GM18861 (cell line): Measurements from ENCODE around the gene HABP4.

ENCODE experiments used
- ATAC-seq: cut with Tn5 transposase; IDR thresholded peaks from one replicate; pipeline ENCODE4 v1.9.1; 2021; ENCODE audit not compliant: unreplicated experiment

HABP4 gene

DNA sequence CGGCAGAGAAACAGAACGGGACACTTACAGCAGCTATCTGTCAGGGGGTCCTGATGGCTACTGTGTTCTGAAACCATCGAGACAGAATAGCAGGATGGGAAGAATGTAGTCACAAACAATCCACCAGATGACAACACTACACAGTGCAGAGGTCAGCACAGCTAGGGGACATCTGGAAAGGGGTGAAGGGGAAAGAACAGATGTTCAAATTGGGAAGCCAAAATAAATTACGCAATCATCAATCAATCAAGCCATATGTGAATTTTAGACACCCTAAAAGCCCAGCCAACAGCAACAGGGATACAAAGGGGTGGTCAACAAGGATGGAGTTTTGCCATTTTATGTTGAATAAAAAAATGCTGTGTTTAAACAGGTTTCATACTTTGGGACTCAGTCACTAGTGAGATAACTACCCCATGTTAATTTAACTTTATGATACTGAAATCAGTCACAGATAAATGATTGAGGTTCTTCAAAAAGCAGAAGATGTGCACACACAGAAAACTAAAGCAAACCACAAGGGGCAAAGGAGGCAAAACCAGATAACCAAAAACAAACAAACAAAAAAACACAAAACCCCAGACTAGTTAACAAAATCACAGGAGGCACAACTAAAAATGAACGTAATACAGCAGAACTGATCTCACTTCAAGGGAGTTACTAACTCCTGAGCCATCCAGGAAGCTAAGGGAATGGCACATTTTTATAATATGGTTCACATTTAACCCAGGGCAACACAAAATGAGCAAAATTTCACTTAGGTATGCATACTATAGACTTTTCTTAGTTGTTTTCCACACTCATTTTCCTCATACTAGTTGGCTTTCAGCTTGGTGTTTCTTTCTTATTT, 65.9 kb downstream of the HABP4 start:
- no peak for ATAC-seq

DNA sequence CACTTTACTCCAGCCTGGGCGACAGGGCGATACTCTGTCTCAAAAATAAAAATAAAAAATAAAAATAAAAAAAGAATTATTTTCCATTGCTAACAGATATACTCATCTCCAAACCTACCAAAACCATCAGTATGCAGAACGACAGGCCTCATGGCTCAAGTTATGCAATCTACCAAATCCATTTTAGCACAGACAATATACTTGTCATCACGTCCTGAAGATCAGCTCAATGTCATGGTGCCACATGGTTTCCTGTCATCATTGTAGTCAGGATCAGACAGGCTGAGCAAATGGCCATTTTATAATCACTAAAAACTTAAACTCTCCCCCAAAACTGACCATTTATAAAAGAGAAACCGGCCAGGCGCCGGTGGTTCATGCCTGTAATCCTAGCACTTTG, 69.1 kb downstream of the HABP4 start:
- no peak for ATAC-seq

DNA sequence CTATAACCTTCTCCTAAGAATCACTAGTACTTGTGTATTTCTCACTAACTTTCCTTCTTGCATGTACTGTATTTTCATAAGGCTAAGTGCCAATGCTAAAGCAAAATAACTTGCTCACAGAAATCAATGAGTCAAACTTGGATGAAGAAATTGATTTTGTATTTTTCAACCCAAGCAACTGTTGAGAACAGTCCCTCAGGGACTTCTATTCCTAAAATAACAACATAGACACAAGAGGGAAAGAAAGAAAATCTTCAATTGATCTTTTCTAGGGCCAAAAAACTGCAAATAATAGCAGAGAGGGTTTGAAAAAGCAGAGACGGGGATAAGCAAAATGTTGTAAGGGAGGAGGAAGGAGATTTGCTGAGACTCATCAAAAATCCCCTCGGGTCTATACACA, 69.8 kb downstream of the HABP4 start:
- no peak for ATAC-seq

DNA sequence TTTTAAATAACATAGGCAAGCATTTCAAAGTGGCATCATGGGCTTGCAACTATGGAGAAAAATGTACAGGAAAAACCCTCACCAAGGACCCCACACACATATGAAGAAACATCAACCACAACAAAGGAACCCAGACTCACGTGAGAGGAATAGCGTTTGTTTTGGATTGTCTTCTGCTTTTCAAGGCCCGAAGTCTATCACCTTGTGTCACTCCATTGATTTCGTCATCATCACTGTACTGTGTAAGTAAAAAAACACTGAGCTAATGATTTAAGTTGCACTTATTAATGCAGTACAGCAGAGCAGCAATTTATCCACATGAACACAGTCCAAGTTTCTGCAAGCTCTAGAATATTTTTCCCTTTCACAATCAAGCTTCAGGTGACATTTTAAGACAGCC, 72.4 kb downstream of the HABP4 start:
- ATAC-seq: no peak

DNA sequence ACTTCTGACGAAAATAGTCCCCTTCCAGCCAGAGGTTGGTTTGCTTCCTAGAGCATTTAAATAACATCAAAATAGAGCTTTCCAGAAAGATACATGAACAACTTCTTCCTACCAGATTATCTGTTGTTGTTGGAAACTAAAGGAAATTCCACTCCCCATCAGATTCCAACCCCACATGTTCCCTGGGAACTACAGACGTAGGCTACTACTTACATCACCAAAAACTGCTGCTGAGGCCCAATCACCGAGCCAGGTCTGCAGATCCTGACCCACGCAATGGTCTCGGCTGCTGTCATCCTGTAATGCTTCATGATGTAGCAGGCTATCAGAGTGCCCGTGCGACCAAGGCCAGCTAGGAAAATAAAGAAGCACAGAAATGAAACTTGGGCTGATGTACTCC, 73.4 kb downstream of the HABP4 start:
- ATAC-seq: no peak

DNA sequence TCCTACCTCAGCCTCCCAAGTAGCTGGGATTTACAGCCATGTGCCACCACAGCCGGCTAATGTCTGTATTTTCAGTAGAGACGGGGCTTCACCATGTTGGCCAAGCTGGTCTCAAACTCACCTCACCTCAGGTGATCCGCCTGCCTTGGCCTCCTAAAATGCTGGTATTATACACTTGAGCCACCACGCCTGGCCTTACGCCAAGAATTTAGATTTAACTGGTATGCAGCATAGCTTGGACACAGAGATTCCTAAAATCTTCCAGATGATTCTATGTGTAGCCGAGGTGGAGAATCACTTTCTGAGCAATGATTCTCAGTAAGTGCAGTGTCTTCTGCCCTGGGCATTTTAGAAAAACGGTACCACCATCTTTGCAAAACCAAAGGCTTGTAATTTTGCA, 74.1 kb downstream of the HABP4 start:
- ATAC-seq: no peak

DNA sequence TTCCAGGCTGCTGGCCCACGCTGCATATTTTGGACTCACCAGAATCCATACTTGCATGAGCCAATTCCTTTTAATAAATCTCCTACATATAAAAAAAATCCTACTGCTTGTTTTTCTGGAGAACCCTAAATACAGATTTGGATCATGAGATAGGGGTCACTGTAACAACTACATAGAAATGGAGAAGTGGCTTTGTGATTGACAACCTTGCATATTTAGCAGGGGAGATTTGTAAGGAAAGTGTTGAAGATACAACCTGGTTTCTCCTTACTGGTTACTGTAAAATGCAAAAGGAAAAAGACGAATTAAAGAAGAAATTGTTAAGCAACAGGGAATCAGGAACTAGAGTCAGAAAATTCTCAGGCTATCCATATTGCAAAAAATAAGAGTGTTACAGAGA, 74.8 kb downstream of the HABP4 start:
- ATAC-seq: no peak

DNA sequence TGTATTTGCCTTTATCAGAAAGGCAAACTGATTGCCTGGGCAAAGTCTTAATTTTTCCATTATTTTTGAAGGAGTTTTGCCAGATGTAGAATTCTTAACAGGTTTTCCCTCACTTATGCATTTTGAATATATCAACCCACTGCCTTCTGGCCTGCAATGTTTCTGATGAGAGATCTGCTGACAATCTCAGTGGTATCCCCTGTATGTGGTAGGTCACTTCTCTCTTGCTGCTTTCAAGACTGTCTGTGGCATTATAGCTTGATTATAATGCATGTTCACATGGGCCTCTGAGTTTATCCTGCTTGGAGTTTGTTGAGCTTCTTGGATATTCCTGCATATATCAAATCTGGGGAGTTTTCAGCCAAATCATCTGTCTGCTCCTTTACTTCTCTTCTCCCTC, 82.2 kb downstream of the HABP4 start:
- ATAC-seq: no peak

DNA sequence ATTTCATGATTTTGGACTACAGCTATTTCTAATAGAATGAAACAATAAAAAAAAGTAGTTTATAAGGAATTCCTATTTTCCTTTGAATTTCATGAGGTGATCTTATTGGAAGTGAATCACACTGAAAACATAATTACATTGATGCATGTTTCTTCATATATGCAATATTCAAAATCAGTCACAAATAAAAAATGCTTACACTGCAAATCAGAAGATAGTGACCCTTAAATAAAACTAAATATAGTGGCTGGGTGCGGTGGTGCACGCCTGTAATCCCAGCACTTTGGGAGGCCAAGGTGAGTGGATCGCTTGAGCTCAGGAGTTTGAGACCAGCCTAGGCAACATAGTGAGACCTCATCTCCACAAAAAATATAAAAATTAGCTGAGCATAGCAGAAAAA, 90.1 kb downstream of the HABP4 start:
- ATAC-seq: no peak
